ENCODE data around the gene HIBCH.
A peak's percentile ranks its signal among the peaks of the same experiment; 100 is the strongest.

The HIBCH gene

DNA sequence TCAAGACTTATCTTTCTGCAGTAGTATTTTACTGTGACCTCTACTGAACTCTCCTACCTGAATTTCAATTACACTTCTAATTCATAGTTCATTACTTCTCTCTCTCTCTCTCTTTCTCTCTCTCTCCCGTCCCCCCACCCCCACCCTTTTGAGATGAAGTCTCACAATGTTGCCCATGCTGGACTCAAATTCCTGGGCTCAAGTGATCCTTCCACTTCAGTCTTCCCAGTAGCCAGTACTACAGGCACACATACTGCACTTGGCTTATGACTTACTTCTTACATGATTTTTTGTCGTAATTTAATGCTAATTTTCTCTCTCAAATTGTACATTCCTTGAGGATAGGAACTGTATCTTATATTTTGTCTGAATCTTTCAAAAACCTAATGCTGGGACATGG is 6.0 kb upstream of the HIBCH start:
- DNase-seq (ENCODE audit: low read depth in 1 of 2, low spot score in 1 of 2) = no peak
- Histone ChIP-seq H3K27me3 (ENCODE audit: insufficient read depth, poor library complexity, severe bottlenecking) (no peaks in the 10 kb centered on the region), H3K27ac (replicated peaks) (no peak overlapping the region), H3K4me3 (replicated peaks; ENCODE audit: insufficient read depth, low read length) (no peak overlapping the region)
- TF ChIP-seq POLR2AphosphoS5 (IDR thresholded peaks at IDR 0.05; ENCODE audit: low read depth) = no peak
- TF ChIP-seq, protein P1, sequence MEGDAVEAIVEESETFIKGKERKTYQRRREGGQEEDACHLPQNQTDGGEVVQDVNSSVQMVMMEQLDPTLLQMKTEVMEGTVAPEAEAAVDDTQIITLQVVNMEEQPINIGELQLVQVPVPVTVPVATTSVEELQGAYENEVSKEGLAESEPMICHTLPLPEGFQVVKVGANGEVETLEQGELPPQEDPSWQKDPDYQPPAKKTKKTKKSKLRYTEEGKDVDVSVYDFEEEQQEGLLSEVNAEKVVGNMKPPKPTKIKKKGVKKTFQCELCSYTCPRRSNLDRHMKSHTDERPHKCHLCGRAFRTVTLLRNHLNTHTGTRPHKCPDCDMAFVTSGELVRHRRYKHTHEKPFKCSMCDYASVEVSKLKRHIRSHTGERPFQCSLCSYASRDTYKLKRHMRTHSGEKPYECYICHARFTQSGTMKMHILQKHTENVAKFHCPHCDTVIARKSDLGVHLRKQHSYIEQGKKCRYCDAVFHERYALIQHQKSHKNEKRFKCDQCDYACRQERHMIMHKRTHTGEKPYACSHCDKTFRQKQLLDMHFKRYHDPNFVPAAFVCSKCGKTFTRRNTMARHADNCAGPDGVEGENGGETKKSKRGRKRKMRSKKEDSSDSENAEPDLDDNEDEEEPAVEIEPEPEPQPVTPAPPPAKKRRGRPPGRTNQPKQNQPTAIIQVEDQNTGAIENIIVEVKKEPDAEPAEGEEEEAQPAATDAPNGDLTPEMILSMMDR (IDR thresholded peaks at IDR 0.05; ENCODE audit: insufficient read depth, low read length) = no peak
- no peak for TF ChIP-seq SPI1 (IDR thresholded peaks at IDR 0.05; ENCODE audit: borderline replicate concordance, low read depth)
- no peak for TF ChIP-seq GABPA (IDR thresholded peaks at IDR 0.05; ENCODE audit: low read depth)

DNA sequence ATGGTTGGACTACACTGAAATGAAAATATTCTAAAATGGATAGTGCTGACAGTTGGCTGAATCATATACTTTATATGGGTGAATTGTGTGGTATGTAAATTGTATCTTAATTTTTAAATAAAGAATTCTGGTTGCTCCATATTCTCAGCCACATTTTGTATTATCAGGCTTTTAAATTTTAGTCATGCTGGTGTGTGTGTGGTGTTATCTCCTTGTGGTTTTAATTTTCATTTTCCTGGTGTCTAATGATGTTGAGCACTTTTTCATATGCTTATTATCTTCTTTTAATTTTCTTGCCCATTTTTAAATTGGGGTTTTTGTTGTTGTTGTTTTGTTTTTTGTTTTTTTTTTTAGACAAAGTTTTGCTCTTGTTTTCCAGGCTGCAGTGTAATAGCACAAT is 3.8 kb upstream of the HIBCH start:
- no peaks in the 10 kb centered on the region for H3K27me3 ChIP-seq (ENCODE audit: insufficient read depth, poor library complexity, severe bottlenecking)
- DNase-seq (ENCODE audit: low read depth in 1 of 2, low spot score in 1 of 2) = no peak
- H3K27ac ChIP-seq (replicated peaks) = no peak overlapping the region
- TF ChIP-seq, protein P1 (IDR thresholded peaks at IDR 0.05; ENCODE audit: insufficient read depth, low read length) = no peak
- TF ChIP-seq, protein P2, sequence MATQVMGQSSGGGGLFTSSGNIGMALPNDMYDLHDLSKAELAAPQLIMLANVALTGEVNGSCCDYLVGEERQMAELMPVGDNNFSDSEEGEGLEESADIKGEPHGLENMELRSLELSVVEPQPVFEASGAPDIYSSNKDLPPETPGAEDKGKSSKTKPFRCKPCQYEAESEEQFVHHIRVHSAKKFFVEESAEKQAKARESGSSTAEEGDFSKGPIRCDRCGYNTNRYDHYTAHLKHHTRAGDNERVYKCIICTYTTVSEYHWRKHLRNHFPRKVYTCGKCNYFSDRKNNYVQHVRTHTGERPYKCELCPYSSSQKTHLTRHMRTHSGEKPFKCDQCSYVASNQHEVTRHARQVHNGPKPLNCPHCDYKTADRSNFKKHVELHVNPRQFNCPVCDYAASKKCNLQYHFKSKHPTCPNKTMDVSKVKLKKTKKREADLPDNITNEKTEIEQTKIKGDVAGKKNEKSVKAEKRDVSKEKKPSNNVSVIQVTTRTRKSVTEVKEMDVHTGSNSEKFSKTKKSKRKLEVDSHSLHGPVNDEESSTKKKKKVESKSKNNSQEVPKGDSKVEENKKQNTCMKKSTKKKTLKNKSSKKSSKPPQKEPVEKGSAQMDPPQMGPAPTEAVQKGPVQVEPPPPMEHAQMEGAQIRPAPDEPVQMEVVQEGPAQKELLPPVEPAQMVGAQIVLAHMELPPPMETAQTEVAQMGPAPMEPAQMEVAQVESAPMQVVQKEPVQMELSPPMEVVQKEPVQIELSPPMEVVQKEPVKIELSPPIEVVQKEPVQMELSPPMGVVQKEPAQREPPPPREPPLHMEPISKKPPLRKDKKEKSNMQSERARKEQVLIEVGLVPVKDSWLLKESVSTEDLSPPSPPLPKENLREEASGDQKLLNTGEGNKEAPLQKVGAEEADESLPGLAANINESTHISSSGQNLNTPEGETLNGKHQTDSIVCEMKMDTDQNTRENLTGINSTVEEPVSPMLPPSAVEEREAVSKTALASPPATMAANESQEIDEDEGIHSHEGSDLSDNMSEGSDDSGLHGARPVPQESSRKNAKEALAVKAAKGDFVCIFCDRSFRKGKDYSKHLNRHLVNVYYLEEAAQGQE (IDR thresholded peaks at IDR 0.05; ENCODE audit: insufficient replicate concordance, low read depth) = no peak
- H3K4me3 ChIP-seq (replicated peaks; ENCODE audit: insufficient read depth, low read length) = no peak overlapping the region

DNA sequence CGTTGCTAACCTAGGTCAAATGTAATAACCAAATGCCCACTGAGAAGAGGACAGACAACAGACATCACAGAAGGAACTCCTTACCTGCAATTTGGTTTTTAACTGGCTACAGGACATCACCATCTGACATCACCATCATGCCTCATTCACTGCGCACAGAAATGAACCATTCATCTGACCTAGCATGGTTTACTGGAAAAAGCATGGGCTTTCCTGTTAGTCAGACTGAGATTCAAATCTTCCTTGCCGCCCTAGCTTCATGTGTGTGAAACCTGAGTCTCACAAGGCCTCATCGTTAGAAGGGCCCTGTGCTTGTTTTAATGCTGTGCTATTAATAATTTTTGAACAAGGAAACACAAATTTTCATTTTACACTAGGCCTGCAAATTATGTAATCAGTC is 1.1 kb upstream of the HIBCH start:
- DNase-seq (ENCODE audit: low read depth in 1 of 2, low spot score in 1 of 2) = no peak
- no peak overlapping the region for H3K27ac ChIP-seq (replicated peaks)
- TF ChIP-seq POLR2AphosphoS5 (IDR thresholded peaks at IDR 0.05; ENCODE audit: low read depth) (no peak), SPI1 (IDR thresholded peaks at IDR 0.05; ENCODE audit: borderline replicate concordance, low read depth) (no peak), GABPA (IDR thresholded peaks at IDR 0.05; ENCODE audit: low read depth) (no peak)
- TF ChIP-seq, protein P2 (IDR thresholded peaks at IDR 0.05; ENCODE audit: insufficient replicate concordance, low read depth) = no peak
- TF ChIP-seq, protein P1 (IDR thresholded peaks at IDR 0.05; ENCODE audit: insufficient read depth, low read length) = no peak
- no peaks in the 10 kb centered on the region for H3K27me3 ChIP-seq (ENCODE audit: insufficient read depth, poor library complexity, severe bottlenecking)
- H3K4me3 ChIP-seq (replicated peaks; ENCODE audit: insufficient read depth, low read length) = no peak overlapping the region

DNA sequence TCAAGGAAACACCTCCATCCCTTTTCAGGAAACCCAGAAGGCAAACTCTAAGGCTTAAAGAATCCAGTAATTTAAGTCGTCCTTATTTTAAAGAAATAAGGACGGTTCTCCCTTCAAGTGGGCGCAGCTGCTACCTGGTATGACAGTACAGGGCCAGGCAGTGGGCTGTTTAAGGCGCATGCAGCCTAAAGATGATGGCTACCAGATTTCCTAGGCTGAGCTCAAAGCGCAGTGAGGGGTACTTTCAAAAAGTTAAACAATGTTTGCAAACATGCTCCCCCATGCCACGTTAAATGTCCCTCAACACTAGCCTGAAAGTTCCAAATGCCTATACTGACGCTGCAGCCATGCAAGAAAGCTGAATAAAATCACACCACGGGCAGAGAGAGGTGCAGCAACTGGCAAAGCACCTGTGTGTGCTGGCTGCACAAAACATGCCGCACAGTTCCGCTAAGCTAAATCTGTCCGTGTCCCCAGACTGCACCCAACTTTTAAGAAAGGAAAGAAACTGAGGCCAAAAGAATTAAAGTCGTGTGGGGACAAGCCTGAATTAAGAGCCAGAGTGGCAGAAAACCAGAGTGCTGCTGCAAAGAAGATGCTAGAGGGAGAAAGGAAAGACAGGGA is 583 bp downstream of the HIBCH start:
- Histone ChIP-seq H3K27ac (replicated peaks) (peak overlapping the region; percentile 48), H3K27me3 (ENCODE audit: insufficient read depth, poor library complexity, severe bottlenecking) (no peaks in the 10 kb centered on the region), H3K4me3 (replicated peaks; ENCODE audit: insufficient read depth, low read length) (peak overlapping the region; percentile 84)
- DNase-seq (ENCODE audit: low read depth in 1 of 2, low spot score in 1 of 2) = peak in 1 of 2 experiments; percentile 16
- TF ChIP-seq POLR2AphosphoS5 (IDR thresholded peaks at IDR 0.05; ENCODE audit: low read depth) (no peak), GABPA (IDR thresholded peaks at IDR 0.05; ENCODE audit: low read depth) (no peak), SPI1 (IDR thresholded peaks at IDR 0.05; ENCODE audit: borderline replicate concordance, low read depth) (no peak)
- TF ChIP-seq, protein P2 (IDR thresholded peaks at IDR 0.05; ENCODE audit: insufficient replicate concordance, low read depth) = no peak
- TF ChIP-seq, protein P1 (IDR thresholded peaks at IDR 0.05; ENCODE audit: insufficient read depth, low read length) = no peak

Data from HL-60 (cell line).